Astrocyte of the cerebellum (primary cell): Measurements from ENCODE around the gene TTLL6.
"Not testable (repeated sequence)": the region's sequence is repeated elsewhere in the genome, so short reads cannot be mapped to it uniquely, and the experiment has no call there.

ENCODE experiments used
- DNase-seq: peaks from one replicate; pipeline ENCODE4 v3.0.0-alpha.2; 2011; ENCODE audit warnings: low read depth
- H3K4me3 ChIP-seq: 2 replicates; pipeline ENCODE4 v1.5.1; 2011; ENCODE audit warnings: mild to moderate bottlenecking, low read depth, low read length, moderate library complexity
- CTCF ChIP-seq: IDR thresholded peaks from 2 replicates; pipeline ENCODE4 v1.5.1; 2012; ENCODE audit warnings: low read length, low read depth, moderate library complexity, mild to moderate bottlenecking; ENCODE audit errors: missing control alignments
- in situ Hi-C: cut with HindIII; loops from 2 replicates; pipeline ENCODE4 v1.10.0; 2017; ENCODE audit warnings: low sequenced_read_pairs

Gene TTLL6

DNA sequence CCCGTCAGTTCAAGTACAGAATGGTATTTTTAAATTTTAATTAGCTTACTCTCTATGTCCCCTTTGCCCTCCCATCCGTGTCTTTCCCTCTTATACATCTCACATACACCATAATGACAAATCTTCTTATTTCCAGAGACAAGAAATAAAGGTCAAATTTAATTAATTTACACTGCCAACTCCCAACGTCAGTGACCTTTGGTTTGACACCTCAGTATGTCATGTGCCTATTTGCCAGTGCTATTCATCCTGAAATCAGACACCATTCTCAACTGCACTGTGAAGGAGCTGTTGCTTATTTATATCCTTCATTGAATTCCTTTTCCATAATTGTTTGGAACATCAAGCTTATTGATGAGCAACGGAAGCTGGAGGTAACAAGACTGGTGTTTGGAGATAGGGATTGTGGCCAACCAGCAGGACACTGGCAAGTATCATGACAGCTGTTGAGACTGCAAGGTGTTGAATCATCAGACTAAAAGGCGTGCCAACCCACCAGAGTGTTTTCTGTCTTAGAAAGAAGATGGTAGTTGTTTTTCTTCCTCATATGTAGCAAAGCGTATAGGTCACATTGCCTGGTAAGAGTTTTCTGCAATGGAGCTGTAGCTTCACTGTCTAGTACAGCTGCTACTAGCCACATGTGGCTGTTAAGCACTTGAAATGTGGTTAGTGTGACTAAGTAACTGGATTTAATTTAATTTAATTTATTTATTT is 26.3 kb upstream of the TTLL6 start:
- DNase-seq = no peak
- in situ Hi-C loops = no loop called here
- H3K4me3 ChIP-seq = no peak overlapping the region
- no peak for TF ChIP-seq CTCF

GRCh38 chr17:48842746-48843145 is 25.7 kb upstream of the TTLL6 start:
- in situ Hi-C loops = no loop called here
- no peak for TF ChIP-seq CTCF
- no peak overlapping the region for H3K4me3 ChIP-seq
- DNase-seq = no peak

DNA sequence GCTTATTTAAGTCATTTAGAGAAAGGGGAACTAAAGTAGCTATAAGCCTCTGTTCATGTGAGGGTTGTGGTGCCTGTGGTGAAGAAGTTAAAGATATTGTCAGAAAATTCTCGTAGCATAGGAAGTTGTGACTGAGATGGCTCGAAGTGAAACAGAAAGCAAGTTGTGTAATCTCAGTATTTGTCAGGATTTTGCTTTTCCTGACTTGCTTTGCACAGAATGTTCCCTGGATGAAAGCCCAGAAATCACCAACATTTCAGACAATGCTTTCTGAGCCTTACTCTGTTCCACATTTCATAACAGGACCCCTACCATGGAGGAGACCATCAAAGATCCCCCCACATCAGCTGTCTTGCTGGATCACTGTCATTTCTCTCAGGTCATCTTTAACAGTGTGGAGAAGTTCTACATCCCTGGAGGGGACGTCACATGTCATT is 24.4 kb upstream of the TTLL6 start:
- H3K4me3 ChIP-seq = peak overlapping the region; percentile 21
- peak; percentile 63 for DNase-seq
- in situ Hi-C loops = no loop called here
- no peak for TF ChIP-seq CTCF

- H3K4me3 ChIP-seq = no peak overlapping the region
- in situ Hi-C loops = no loop called here
- no peak for DNase-seq
- TF ChIP-seq CTCF = no peak
These were observed 23.4 kb upstream of the TTLL6 start for GRCh38 chr17:48840441-48840840.

DNA sequence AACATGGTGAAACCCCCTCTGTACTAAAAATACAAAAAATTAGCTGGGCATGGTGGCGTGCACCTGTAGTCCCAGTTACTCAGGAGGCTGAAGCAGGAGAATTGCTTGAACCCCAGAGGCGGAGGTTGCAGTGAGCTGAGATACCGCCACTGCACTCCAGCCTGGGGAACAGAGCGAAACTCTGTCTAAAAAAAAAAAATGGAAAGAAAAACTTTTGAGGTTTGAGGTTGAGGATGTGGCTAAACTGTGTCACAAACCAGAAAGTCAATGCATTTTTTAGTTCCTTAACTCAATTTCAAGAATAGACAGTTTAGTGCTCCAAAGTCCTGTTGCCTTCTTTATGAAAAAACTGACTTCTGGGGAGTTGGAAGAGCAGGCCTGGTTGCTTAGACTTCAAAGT is 20.4 kb upstream of the TTLL6 start:
- H3K4me3 ChIP-seq, DNase-seq, in situ Hi-C loops: not testable (repeated sequence)

DNA sequence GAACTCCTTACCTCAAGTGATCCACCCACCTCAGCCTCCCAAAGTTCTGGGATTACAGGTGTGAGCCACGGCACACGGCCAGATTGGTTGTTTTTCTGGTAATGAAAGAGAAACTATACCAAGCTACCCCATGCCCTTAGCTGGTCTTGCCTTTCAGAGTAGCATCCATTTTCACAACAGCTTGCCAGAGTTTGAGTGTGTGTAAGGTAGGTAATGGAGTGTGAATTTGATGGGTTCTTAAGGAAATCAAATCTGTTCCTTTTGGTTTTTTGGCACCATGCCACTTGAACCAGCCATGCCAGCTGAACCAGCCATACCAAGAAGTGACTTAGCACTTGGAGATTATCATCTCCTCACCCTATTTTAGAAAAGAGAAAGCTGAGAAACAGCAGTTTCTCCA is 18.9 kb upstream of the TTLL6 start:
- in situ Hi-C loops = no loop called here
- no peak for TF ChIP-seq CTCF
- DNase-seq = no peak
- H3K4me3 ChIP-seq = no peak overlapping the region

DNA sequence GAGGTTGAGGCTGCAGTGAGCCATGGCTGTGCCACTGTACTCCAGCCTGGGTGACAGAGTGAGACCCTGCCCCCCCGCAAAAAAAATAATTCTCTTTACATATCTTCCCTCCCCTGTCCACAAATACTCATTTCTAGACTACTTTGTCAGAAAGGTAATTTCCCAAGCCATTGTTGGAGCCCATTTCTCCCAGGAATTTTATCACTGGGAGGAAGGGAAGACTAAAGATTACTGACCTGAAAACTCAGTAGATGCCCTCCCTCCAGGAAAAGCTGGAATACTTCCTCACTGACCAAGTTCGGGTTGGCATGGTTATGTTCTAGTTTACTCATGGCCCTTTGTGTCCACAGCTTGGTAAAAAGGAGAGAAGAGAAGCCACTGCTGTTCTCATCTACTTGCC is 17.9 kb upstream of the TTLL6 start:
- in situ Hi-C loops = no loop called here
- no peak for DNase-seq
- TF ChIP-seq CTCF = no peak
- no peak overlapping the region for H3K4me3 ChIP-seq
